AG10803 (cell line): ENCODE measurements around the gene ARHGAP18.

Experiments used
- DNase-seq: peaks from one replicate; pipeline ENCODE4 v3.0.0; 2010; ENCODE audit warnings: low read depth
- H3K4me3 ChIP-seq: 2 replicates; pipeline ENCODE4 v1.5.1; 2011; ENCODE audit warnings: mild to moderate bottlenecking, low read length, control low read depth
- TF ChIP-seq, protein P1 (sequence below): conservative IDR thresholded peaks from 2 replicates; pipeline ENCODE4 v1.5.1; 2011; ENCODE audit warnings: mild to moderate bottlenecking, low read length, control low read depth, inconsistent platforms

Gene ARHGAP18

DNA sequence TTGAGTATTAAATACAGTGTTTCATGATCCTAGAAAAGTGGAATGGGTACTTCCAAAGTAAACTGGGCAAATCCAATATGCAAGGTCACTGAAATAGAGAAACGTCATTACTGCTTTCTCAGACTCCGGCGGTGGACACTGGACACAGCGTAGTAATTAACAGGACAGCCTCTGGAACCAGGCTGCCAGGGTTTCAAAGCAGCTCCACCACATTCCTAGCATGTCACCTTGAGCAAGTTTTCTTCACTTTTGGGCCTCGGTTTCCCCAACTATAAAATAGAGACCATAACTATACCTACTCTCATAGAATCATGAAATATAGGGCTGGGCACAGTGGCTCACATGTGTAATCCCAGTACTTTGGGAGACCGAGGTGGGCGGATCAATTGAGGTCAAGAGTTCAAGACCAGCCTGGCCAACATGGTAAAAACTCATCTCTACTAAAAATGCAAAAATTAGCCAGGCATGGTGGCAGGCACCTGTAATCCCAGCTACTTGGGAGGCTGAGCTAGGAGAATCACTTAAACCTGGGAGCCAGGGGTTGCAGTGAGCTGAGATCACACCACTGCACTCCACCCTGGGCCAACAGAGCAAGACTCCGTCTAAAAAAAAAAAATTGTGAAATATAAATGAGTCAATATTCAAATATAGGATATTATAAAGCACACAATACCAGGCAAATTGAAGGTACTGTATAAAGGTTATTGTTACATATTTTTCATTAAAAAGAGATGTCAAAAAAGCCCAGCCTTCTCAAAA lies 24.9 kb downstream of the ARHGAP18 start:
- DNase-seq = no peak

DNA sequence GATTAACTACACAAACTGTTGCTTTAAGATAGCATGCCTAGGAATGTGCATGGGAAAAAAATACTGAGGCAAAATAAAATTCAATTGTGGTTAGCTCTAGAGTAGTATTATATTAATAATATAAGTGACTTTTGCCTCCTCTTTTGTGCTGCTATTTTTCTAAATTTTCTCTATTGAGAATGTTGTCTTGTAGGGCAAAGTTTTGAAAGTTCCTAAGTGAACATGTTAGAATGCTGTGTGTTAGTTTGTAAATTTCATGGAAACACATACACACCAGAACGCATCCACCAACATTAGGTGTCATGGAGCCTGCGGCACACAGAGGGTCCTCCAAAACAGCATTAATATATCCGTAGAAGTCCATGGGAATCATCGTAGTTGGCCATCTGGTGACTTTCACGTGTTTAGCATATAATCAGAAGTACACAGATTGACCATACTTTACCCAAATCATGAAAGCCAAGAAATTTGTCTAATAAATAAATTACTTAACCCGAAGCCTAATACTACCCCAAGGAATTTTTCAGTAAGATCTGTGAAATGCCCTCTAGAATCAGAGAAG lies 25.6 kb downstream of the ARHGAP18 start:
- TF ChIP-seq, protein P1, sequence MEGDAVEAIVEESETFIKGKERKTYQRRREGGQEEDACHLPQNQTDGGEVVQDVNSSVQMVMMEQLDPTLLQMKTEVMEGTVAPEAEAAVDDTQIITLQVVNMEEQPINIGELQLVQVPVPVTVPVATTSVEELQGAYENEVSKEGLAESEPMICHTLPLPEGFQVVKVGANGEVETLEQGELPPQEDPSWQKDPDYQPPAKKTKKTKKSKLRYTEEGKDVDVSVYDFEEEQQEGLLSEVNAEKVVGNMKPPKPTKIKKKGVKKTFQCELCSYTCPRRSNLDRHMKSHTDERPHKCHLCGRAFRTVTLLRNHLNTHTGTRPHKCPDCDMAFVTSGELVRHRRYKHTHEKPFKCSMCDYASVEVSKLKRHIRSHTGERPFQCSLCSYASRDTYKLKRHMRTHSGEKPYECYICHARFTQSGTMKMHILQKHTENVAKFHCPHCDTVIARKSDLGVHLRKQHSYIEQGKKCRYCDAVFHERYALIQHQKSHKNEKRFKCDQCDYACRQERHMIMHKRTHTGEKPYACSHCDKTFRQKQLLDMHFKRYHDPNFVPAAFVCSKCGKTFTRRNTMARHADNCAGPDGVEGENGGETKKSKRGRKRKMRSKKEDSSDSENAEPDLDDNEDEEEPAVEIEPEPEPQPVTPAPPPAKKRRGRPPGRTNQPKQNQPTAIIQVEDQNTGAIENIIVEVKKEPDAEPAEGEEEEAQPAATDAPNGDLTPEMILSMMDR = no peak
- no peak overlapping the region for H3K4me3 ChIP-seq
- no peak for DNase-seq

More for the DNA sequence above, 24.9 kb downstream of the ARHGAP18 start:
- no peak overlapping the region for H3K4me3 ChIP-seq
- TF ChIP-seq, protein P1 = no peak

DNA sequence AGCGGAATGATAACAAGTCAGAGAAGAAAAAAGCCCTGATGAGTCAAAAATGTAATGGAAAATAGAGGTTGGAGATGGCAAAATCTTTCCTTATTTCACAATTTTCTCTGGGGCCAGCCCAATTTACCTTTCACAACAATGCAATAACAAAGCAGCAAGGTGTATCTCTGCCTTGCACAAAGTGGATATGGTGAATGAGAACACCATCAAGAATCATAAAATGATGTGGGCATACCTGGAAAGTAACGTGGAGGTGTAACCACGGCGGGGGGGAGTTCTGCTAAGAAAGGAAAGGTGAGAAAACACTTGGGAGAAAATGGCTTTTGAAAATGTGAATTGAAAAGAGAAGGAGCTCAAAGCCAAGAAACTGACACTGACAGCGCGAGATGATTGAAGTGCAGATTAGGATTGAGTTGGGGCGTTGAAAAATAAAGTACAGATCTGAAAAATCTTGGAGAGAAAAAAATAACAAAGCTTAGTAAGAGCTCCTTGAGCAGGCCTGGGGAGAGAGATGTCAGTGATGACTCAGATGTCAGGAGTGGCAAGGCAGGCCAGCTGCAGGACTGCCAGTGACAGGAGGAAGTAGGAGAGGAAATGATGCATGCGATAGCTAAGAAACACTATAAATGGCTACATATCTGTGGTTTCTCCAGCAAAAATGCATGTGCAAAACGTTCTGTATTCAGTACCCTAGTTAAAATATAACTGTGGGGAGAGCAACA lies 26.2 kb downstream of the ARHGAP18 start:
- peak; percentile 99 for DNase-seq
- peak overlapping the region; percentile 4 for H3K4me3 ChIP-seq
- TF ChIP-seq, protein P1 = no peak

DNA sequence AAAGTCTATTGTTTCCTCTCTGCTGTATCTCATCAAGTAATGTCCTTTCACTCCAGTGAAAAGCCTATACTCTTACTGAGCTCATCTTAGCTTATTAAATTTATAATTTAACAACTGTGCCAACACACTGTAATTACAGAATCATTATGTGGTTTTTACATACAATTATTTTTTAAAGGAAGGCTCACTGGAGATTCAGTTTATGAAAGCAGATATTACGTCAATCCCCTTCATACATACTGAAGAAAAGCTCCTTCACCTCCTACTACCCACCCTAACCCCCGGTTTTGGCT lies 28.1 kb downstream of the ARHGAP18 start:
- DNase-seq = no peak
- H3K4me3 ChIP-seq = no peak overlapping the region

DNA sequence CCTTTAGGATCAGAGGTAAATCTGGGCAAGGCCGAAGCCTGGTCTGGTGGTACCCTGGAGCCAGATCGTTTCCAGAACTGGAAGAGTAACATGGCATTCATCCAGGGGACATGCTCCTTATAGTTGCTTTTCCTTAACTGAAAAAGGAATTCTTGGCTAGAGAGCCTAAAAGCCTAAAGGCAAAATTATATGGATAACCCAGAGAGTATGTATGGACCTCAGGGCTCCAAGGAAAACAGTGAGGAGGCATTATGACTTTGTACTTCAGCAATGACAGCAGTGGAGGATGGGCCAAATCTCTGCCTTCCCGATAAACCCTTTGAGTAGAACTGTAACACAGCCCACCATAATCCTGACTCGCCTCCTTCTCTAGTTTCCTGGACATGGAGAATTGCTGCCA lies 29.3 kb downstream of the ARHGAP18 start:
- TF ChIP-seq, protein P1 = no peak
- no peak for DNase-seq

More for the DNA sequence above, 28.1 kb downstream of the ARHGAP18 start:
- TF ChIP-seq, protein P1 = no peak

DNA sequence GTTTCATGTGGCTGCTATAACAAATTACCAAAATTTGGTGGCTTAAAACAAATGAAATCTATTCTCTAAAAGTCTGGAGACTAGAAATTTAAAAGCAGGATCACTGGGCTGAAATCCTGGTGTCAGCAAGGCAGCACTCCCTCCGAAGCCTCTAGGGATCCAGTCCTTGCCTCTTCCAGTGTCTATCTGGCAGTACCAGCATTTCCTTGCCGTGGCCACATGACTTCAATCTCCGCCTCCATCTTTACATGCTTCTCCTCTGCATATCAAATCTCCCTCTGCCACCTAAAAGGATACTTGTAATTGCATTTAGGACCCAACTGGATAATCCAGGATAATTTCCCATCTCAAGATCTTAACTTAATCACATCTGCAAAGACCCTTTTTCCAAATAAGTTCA lies 30.2 kb downstream of the ARHGAP18 start:
- H3K4me3 ChIP-seq = peak overlapping the region; percentile 44
- peak; percentile 45 for DNase-seq
- TF ChIP-seq, protein P1 = 0 out of 2 replicates have a peak, but pooled peaks have one; percentile 4

More for the DNA sequence above, 29.3 kb downstream of the ARHGAP18 start:
- no peak overlapping the region for H3K4me3 ChIP-seq
